Lower lobe of right lung (tissue), 2 donors: Measurements from ENCODE around the gene TTC28. TPM values are rescaled to one million over a fixed set of nuclear protein-coding genes. Genes with fewer than 3 reads are reported as not detected.

Experiments used
- ATAC-seq, 2 donors: fragments of 200-7000 bp; cut with Tn5 transposase; one replicate each; pipeline ENCODE4 v1.9.1; 2020 to 2022; ENCODE audit warnings: mild to moderate bottlenecking in 2 of 2, moderate library complexity in 2 of 2
- DNase-seq: peaks from one replicate; pipeline ENCODE4 v3.0.0-alpha.2; 2020
- H3K27ac ChIP-seq: fragments of 200-600 bp; one replicate; pipeline ENCODE4 v1.8.0; 2022
- H3K27me3 ChIP-seq: fragments of 200-600 bp; one replicate; pipeline ENCODE4 v1.8.0; 2022; ENCODE audit warnings: low read depth
- H3K36me3 ChIP-seq: fragments of 200-600 bp; one replicate; pipeline ENCODE4 v1.8.0; 2022; ENCODE audit warnings: mild to moderate bottlenecking
- H3K4me1 ChIP-seq: fragments of 200-600 bp; one replicate; pipeline ENCODE4 v1.8.0; 2022
- H3K4me3 ChIP-seq: fragments of 200-600 bp; one replicate; pipeline ENCODE4 v1.8.0; 2022; ENCODE audit warnings: mild to moderate bottlenecking
- H3K9me3 ChIP-seq: fragments of 200-600 bp; one replicate; pipeline ENCODE4 v1.8.0; 2022
- intact Hi-C: fragments of 100-400 bp; cut with DNase I; formaldehyde crosslinking; loops from one replicate; pipeline ENCODE4 v1.11.0; 2022
- total RNA-seq: library from RNA; stranded (reverse); fragmentation: NEBNext Ultra II Directional; extraction: Animal tissue kit (Norgen Biotek cat#: 25700); gene quantifications from one replicate; pipeline ENCODE4 v1.2.1, GENCODE V29; 2021
- TF ChIP-seq, protein P1 (sequence below): fragments of 200-600 bp; IDR thresholded peaks from one replicate; pipeline ENCODE4 v1.8.0; 2022; ENCODE audit warnings: antibody characterized with exemption, mild to moderate bottlenecking
- donor health status: DM: no; HTN: yes; CAD: no; lungs with severe emphysema.

TTC28 gene
- total RNA-seq, 1 donor from 2014 or later = 39.6 TPM

DNA sequence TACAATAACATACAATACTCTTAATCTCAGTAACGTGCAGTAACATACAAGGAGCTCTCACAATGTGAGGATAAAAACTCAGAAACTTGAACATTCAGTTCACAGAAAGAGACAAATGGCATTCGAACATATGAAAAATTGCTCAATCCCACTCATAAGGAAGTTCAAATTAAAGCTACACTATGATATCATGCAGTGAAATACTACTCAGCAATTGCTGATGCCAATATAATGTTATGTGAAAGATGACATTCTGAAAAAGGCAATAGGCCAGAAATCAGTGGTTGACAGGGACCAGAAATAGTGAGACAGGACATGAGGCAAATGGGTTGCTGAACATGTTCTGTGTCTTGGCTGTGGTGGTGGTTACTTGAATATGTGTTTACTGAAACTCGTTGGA, 726.9 kb downstream of the TTC28 start:
- intact Hi-C loops = no loop called here
- Histone ChIP-seq H3K27me3 (no peaks in the 10 kb centered on the region), H3K4me3 (no peak overlapping the region), H3K4me1 (peaks cover 12% of the 10 kb centered on the region), H3K36me3 (no peaks in the 10 kb centered on the region), H3K9me3 (no peaks in the 10 kb centered on the region), H3K27ac (no peak overlapping the region)
- TF ChIP-seq, protein P1, sequence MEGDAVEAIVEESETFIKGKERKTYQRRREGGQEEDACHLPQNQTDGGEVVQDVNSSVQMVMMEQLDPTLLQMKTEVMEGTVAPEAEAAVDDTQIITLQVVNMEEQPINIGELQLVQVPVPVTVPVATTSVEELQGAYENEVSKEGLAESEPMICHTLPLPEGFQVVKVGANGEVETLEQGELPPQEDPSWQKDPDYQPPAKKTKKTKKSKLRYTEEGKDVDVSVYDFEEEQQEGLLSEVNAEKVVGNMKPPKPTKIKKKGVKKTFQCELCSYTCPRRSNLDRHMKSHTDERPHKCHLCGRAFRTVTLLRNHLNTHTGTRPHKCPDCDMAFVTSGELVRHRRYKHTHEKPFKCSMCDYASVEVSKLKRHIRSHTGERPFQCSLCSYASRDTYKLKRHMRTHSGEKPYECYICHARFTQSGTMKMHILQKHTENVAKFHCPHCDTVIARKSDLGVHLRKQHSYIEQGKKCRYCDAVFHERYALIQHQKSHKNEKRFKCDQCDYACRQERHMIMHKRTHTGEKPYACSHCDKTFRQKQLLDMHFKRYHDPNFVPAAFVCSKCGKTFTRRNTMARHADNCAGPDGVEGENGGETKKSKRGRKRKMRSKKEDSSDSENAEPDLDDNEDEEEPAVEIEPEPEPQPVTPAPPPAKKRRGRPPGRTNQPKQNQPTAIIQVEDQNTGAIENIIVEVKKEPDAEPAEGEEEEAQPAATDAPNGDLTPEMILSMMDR = no peak
- peak in 1 of 2 donors; percentile 19 for ATAC-seq
- no peak for DNase-seq

GRCh38 chr22:27952091-27952490, 727.5 kb downstream of the TTC28 start:
- Histone ChIP-seq H3K36me3 (no peaks in the 10 kb centered on the region), H3K4me1 (peaks cover 12% of the 10 kb centered on the region), H3K4me3 (no peak overlapping the region), H3K9me3 (no peaks in the 10 kb centered on the region), H3K27me3 (no peaks in the 10 kb centered on the region), H3K27ac (no peak overlapping the region)
- TF ChIP-seq, protein P1 = no peak
- DNase-seq = no peak
- intact Hi-C loops = no loop called here
- no peak for ATAC-seq

- intact Hi-C loops = no loop called here
- Histone ChIP-seq H3K9me3 (no peaks in the 10 kb centered on the region), H3K27ac (no peak overlapping the region), H3K4me3 (no peak overlapping the region), H3K4me1 (peaks cover 12% of the 10 kb centered on the region), H3K27me3 (no peaks in the 10 kb centered on the region), H3K36me3 (no peaks in the 10 kb centered on the region)
- no peak for DNase-seq
- no peak for ATAC-seq
- TF ChIP-seq, protein P1 = no peak
These were observed 730.2 kb downstream of the TTC28 start for GRCh38 chr22:27949421-27949820.

GRCh38 chr22:27948569-27948968, 731.1 kb downstream of the TTC28 start:
- no peak overlapping the region for H3K4me3 ChIP-seq
- H3K4me1 ChIP-seq = peaks cover 12% of the 10 kb centered on the region
- intact Hi-C loops = no loop called here
- DNase-seq = no peak
- H3K9me3 ChIP-seq = no peaks in the 10 kb centered on the region
- TF ChIP-seq, protein P1 = no peak
- no peaks in the 10 kb centered on the region for H3K27me3 ChIP-seq
- H3K36me3 ChIP-seq = no peaks in the 10 kb centered on the region
- no peak overlapping the region for H3K27ac ChIP-seq
- ATAC-seq = no peak

GRCh38 chr22:27947448-27947847, 732.2 kb downstream of the TTC28 start:
- H3K4me3 ChIP-seq = no peak overlapping the region
- no peak for DNase-seq
- intact Hi-C loops = no loop called here
- no peaks in the 10 kb centered on the region for H3K9me3 ChIP-seq
- no peak overlapping the region for H3K27ac ChIP-seq
- peaks cover 6% of the 10 kb centered on the region for H3K36me3 ChIP-seq
- no peaks in the 10 kb centered on the region for H3K27me3 ChIP-seq
- H3K4me1 ChIP-seq = peaks cover 8% of the 10 kb centered on the region
- no peak for ATAC-seq
- TF ChIP-seq, protein P1 = no peak

DNA sequence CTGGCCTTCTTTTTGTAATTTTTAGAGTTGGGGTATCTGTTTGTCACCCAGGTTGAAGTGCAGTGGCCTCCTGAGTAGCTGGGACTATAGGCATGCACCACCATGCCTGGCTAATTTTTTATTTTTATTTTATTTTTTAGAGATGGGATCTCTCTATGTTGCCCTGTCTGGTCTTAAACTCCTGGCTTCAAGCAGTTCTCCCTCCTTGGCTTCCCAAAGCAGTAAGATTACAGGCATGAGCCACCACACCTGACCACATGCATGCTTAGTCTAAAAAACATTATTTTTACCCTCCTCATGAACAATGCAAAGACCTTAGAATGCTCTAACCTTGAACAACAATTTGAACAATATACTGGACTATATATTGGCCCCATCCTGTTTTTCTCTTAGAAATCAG, 738.5 kb downstream of the TTC28 start:
- no peaks in the 10 kb centered on the region for H3K9me3 ChIP-seq
- intact Hi-C loops = no loop called here
- no peaks in the 10 kb centered on the region for H3K27me3 ChIP-seq
- H3K4me1 ChIP-seq = no peaks in the 10 kb centered on the region
- TF ChIP-seq, protein P1 = no peak
- H3K36me3 ChIP-seq = peaks cover 6% of the 10 kb centered on the region
- ATAC-seq = no peak
- H3K27ac ChIP-seq = no peak overlapping the region
- DNase-seq = no peak
- no peak overlapping the region for H3K4me3 ChIP-seq
